Adrenal gland (tissue), 12 donors: ENCODE measurements around the gene LRRC25. TPM values are rescaled to one million over a fixed set of nuclear protein-coding genes. Genes with fewer than 3 reads are reported as not detected.
A peak's percentile ranks its signal among the peaks of the same experiment; 100 is the strongest.

Experiments used
- DNase-seq, 7 donors: peaks; one replicate each; pipeline ENCODE4 v3.0.0-alpha.2; 2019 to 2020
- H3K27ac ChIP-seq, 5 donors: fragments of 200-600 bp; sonication (generic) in 4 of 5; 1 replicate in 3 of 5; 2 replicates in 2 of 5; pipeline versions ENCODE4 v1.5.1 to v1.8.0; 2016 to 2020; ENCODE audit warnings: mild to moderate bottlenecking in 1 of 5
- H3K27me3 ChIP-seq: fragments of 200-600 bp; 2 replicates; pipeline ENCODE4 v1.8.0; 2021
- H3K36me3 ChIP-seq, 2 donors: fragments of 200-600 bp; replicated peaks in 1 of 2; 1 replicate in 1 of 2; 2 replicates in 1 of 2; pipeline versions ENCODE4 v1.5.1 to v1.8.0; 2018 to 2022
- H3K4me1 ChIP-seq, 2 donors: fragments of 200-600 bp; replicated peaks in 1 of 2; 1 replicate in 1 of 2; 2 replicates in 1 of 2; pipeline versions ENCODE4 v1.5.1 to v1.8.0; 2018 to 2021
- H3K4me3 ChIP-seq, 4 donors: fragments of 200-600 bp; sonication (generic) in 3 of 4; one replicate each; pipeline ENCODE4 v1.5.1; 2016 to 2018
- H3K9me3 ChIP-seq, 3 donors: fragments of 200-600 bp; sonication (generic) in 1 of 3; replicated peaks in 1 of 3; 1 replicate in 2 of 3; 2 replicates in 1 of 3; pipeline versions ENCODE4 v1.5.1 to v1.8.0; 2016 to 2021
- POLR2A ChIP-seq, 2 donors: fragments of 450-650 bp; IDR thresholded peaks; one replicate each; pipeline ENCODE4 v1.6.1; 2017; ENCODE audit warnings: antibody characterized with exemption in 2 of 2, mild to moderate bottlenecking in 2 of 2, moderate library complexity in 1 of 2
- WGBS, 4 donors: extraction: QIAGEN DNeasy Blood & Tissue Kit in 2 of 4; methylation state at CpG; one replicate each; pipeline versions ENCODE4 v1.1.5 to v1.1.7; 2013 to 2017; 5-methylcytosine and 5-hydroxymethylcytosine counted together
- intact Hi-C, 2 donors: fragments of 100-400 bp; cut with DNase I; formaldehyde crosslinking; loops; one replicate each; pipeline versions ENCODE4 v1.14.1 to v1.15.0; 2022 to 2023
- polyA plus RNA-seq, 3 donors: library from polyadenylated mRNA; stranded (reverse); fragments of 200-250 nt in 2 of 3; fragments of 350-450 nt in 1 of 3; fragmentation: Illumina TruSeq in 1 of 3; extraction: RNeasy Lipid Tissue Mini Kit (QIAGEN cat#74804) in 1 of 3; gene quantifications; one replicate each; pipeline ENCODE4 v1.2.3, GENCODE V29; 2013 to 2014
- total RNA-seq, 9 donors: library from RNA; depleted of rRNA in 4 of 9; stranded (reverse); fragments of >200 nt in 4 of 9; fragments of 120-200 nt in 1 of 9; fragmentation: NEBNext Ultra II Directional in 1 of 9; extraction: Animal tissue kit (Norgen Biotek cat#: 25700) in 1 of 9; gene quantifications; one replicate each; pipeline versions ENCODE4 v1.1.0 to v1.2.4, GENCODE V29; 2013 to 2023
- TF ChIP-seq, protein P1 (sequence below), 6 experiments: fragments of 450-650 bp in 4 of 6; fragments of 200-600 bp in 2 of 6; sonication (generic) in 1 of 6; IDR thresholded peaks; 1 replicate in 5 of 6; 2 replicates in 1 of 6; pipeline versions ENCODE4 v1.5.1 to v1.8.0; 2016 to 2021; ENCODE audit warnings: antibody characterized with exemption in 6 of 6, mild to moderate bottlenecking in 2 of 6, moderate library complexity in 1 of 6
- donor health status: healthy with polysubstance abuse.
- donor health status: Bipolar disorder and iron deficiency.
- donor health status: DM: yes; HTN: yes; CAD: no.
- donor health status: DM: no; HTN: no; CAD: no.
- donor health status: DM: no; HTN: no; CAD: no.
- donor health status: DM: yes; HTN: yes; CAD: no.

LRRC25 gene
- total and polyA plus RNA-seq, 12 donors = 1.5 to 38.2 (median 17.0) TPM

- TF ChIP-seq, protein P1, sequence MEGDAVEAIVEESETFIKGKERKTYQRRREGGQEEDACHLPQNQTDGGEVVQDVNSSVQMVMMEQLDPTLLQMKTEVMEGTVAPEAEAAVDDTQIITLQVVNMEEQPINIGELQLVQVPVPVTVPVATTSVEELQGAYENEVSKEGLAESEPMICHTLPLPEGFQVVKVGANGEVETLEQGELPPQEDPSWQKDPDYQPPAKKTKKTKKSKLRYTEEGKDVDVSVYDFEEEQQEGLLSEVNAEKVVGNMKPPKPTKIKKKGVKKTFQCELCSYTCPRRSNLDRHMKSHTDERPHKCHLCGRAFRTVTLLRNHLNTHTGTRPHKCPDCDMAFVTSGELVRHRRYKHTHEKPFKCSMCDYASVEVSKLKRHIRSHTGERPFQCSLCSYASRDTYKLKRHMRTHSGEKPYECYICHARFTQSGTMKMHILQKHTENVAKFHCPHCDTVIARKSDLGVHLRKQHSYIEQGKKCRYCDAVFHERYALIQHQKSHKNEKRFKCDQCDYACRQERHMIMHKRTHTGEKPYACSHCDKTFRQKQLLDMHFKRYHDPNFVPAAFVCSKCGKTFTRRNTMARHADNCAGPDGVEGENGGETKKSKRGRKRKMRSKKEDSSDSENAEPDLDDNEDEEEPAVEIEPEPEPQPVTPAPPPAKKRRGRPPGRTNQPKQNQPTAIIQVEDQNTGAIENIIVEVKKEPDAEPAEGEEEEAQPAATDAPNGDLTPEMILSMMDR (IDR thresholded peaks at IDR 0.05) = no peak
- TF ChIP-seq POLR2A (IDR thresholded peaks at IDR 0.05) = no peak
- Histone ChIP-seq H3K27ac (peak overlapping the region in 2 of 5 donors; percentile 47 to 66), H3K27me3 (no peaks in the 10 kb centered on the region), H3K4me1 (peaks cover 9 to 23% of the 10 kb centered on the region in 2 donors), H3K36me3 (no peaks in the 10 kb centered on the region), H3K9me3 (no peaks in the 10 kb centered on the region), H3K4me3 (no peak overlapping the region)
- no peak for DNase-seq
- intact Hi-C loops = no loop called here
- 69 to 81% (median 75%) methylated on average over 5 of the region's 5 CpGs for WGBS, 4 donors
Measured at GRCh38 chr19:18392926-18393325, 4.5 kb downstream of the LRRC25 start.

- intact Hi-C loops = no loop called here
- H3K4me3 ChIP-seq = no peak overlapping the region
- H3K27ac ChIP-seq = peak overlapping the region in 2 of 5 donors; percentile 47 to 66
Measured at GRCh38 chr19:18392417-18392816, 5.0 kb downstream of the LRRC25 start.

GRCh38 chr19:18391509-18392075, 5.8 kb downstream of the LRRC25 start:
- Histone ChIP-seq H3K4me1 (peaks cover under 1 to 15% of the 10 kb centered on the region in 2 donors), H3K9me3 (no peaks in the 10 kb centered on the region), H3K36me3 (no peaks in the 10 kb centered on the region), H3K4me3 (no peak overlapping the region), H3K27ac (no peak overlapping the region), H3K27me3 (no peaks in the 10 kb centered on the region)
- intact Hi-C loops = no loop called here
- 77 to 100% (median 87%) methylated on average over 2 to 9 of the region's 9 CpGs for WGBS, 4 donors
- TF ChIP-seq, protein P1 (IDR thresholded peaks at IDR 0.05) = no peak
- TF ChIP-seq POLR2A (IDR thresholded peaks at IDR 0.05) = no peak
- DNase-seq = no peak

More at GRCh38 chr19:18392417-18392816, 5.0 kb downstream of the LRRC25 start:
- TF ChIP-seq, protein P1 (IDR thresholded peaks at IDR 0.05) = no peak
- no peak for TF ChIP-seq POLR2A (IDR thresholded peaks at IDR 0.05)
- WGBS, 4 donors = 69 to 87% (median 77%) methylated on average over 11 of the region's 11 CpGs
- peaks cover 9 to 23% of the 10 kb centered on the region in 2 donors for H3K4me1 ChIP-seq
- H3K27me3 ChIP-seq = no peaks in the 10 kb centered on the region
- DNase-seq = peak in 4 of 7 donors; percentile 54 to 64 (median 60)
- no peaks in the 10 kb centered on the region for H3K36me3 ChIP-seq
- no peaks in the 10 kb centered on the region for H3K9me3 ChIP-seq

- intact Hi-C loops = no loop called here
- 85 to 96% (median 90%) methylated on average over 6 of the region's 6 CpGs for WGBS, 4 donors
- H3K4me1 ChIP-seq = peaks cover 0 to 7% of the 10 kb centered on the region in 2 donors
Measured at GRCh38 chr19:18390065-18390907, 7.1 kb downstream of the LRRC25 start.

More at GRCh38 chr19:18390065-18390907, 7.1 kb downstream of the LRRC25 start:
- no peaks in the 10 kb centered on the region for H3K27me3 ChIP-seq
- no peak overlapping the region for H3K27ac ChIP-seq
- no peak for TF ChIP-seq POLR2A (IDR thresholded peaks at IDR 0.05)
- TF ChIP-seq, protein P1 (IDR thresholded peaks at IDR 0.05) = no peak
- no peak overlapping the region for H3K4me3 ChIP-seq
- no peak for DNase-seq
- no peaks in the 10 kb centered on the region for H3K9me3 ChIP-seq
- no peaks in the 10 kb centered on the region for H3K36me3 ChIP-seq
